ENCODE results near the gene FUT8.

FUT8 gene

GRCh38 chr14:65585216-65585615 is 172.7 kb downstream of the FUT8 start:
- no peak for ATAC-seq (replicated peaks)
- DNase-seq: no peak
- peaks cover 2 to 4% of the 10 kb centered on the region in 2 donors for H3K36me3 Mint-ChIP-seq
- peaks cover 2 to 12% of the 10 kb centered on the region in 2 donors for H3K4me1 Mint-ChIP-seq
- H3K9me3 Mint-ChIP-seq: no peaks in the 10 kb centered on the region
- no peak overlapping the region for H3K27ac Mint-ChIP-seq
- H3K27me3 Mint-ChIP-seq: no peaks in the 10 kb centered on the region
- H3K4me3 Mint-ChIP-seq: no peak overlapping the region

GRCh38 chr14:65588426-65589140 is 176.1 kb downstream of the FUT8 start:
- Mint-ChIP-seq H3K4me3 (no peak overlapping the region), H3K27me3 (no peaks in the 10 kb centered on the region), H3K27ac (no peak overlapping the region), H3K4me1 (peaks cover 2 to 7% of the 10 kb centered on the region in 2 donors), H3K36me3 (peaks cover 2 to 4% of the 10 kb centered on the region in 2 donors), H3K9me3 (no peaks in the 10 kb centered on the region)
- DNase-seq (no peak), ATAC-seq (replicated peaks) (no peak)

GRCh38 chr14:65594153-65594881 is 181.8 kb downstream of the FUT8 start:
- ATAC-seq (replicated peaks): no peak
- no peaks in the 10 kb centered on the region for H3K27me3 Mint-ChIP-seq
- peaks cover 0 to 2% of the 10 kb centered on the region in 2 donors for H3K9me3 Mint-ChIP-seq
- H3K36me3 Mint-ChIP-seq: peaks cover 8 to 12% of the 10 kb centered on the region in 2 donors
- DNase-seq: no peak
- peaks cover 0 to 3% of the 10 kb centered on the region in 2 donors for H3K4me1 Mint-ChIP-seq
- peak overlapping the region; percentile 22 for H3K27ac Mint-ChIP-seq
- H3K4me3 Mint-ChIP-seq: no peak overlapping the region

GRCh38 chr14:65594882-65595237 is 182.3 kb downstream of the FUT8 start:
- ATAC-seq (replicated peaks) (no peak), DNase-seq (no peak)
- H3K4me1 Mint-ChIP-seq: peaks cover 0 to 3% of the 10 kb centered on the region in 2 donors
- no peak overlapping the region for H3K27ac Mint-ChIP-seq
- no peaks in the 10 kb centered on the region for H3K27me3 Mint-ChIP-seq
- H3K9me3 Mint-ChIP-seq: peaks cover 0 to 2% of the 10 kb centered on the region in 2 donors
- peaks cover 5 to 8% of the 10 kb centered on the region in 2 donors for H3K36me3 Mint-ChIP-seq
- no peak overlapping the region for H3K4me3 Mint-ChIP-seq

GRCh38 chr14:65599375-65599774 is 186.8 kb downstream of the FUT8 start:
- DNase-seq: no peak

GRCh38 chr14:65600742-65601141 is 188.2 kb downstream of the FUT8 start:
- H3K27ac Mint-ChIP-seq: no peak overlapping the region
- no peaks in the 10 kb centered on the region for H3K9me3 Mint-ChIP-seq
- DNase-seq (no peak), ATAC-seq (replicated peaks) (no peak)
- peaks cover 2 to 6% of the 10 kb centered on the region in 2 donors for H3K4me1 Mint-ChIP-seq
- H3K4me3 Mint-ChIP-seq: no peak overlapping the region
- no peaks in the 10 kb centered on the region for H3K27me3 Mint-ChIP-seq
- peaks cover 0 to 3% of the 10 kb centered on the region in 2 donors for H3K36me3 Mint-ChIP-seq

More at GRCh38 chr14:65599375-65599774, 186.8 kb downstream of the FUT8 start:
- no peaks in the 10 kb centered on the region for H3K27me3 Mint-ChIP-seq
- no peak overlapping the region for H3K4me3 Mint-ChIP-seq
- ATAC-seq (replicated peaks): no peak
- H3K36me3 Mint-ChIP-seq: peaks cover 4 to 8% of the 10 kb centered on the region in 2 donors
- H3K9me3 Mint-ChIP-seq: peaks cover 0 to 1% of the 10 kb centered on the region in 2 donors
- no peak overlapping the region for H3K27ac Mint-ChIP-seq
- peaks cover 0 to under 1% of the 10 kb centered on the region in 2 donors for H3K4me1 Mint-ChIP-seq

GRCh38 chr14:65604535-65604934 is 192.0 kb downstream of the FUT8 start:
- no peaks in the 10 kb centered on the region for H3K27me3 Mint-ChIP-seq
- H3K36me3 Mint-ChIP-seq: peaks cover 0 to 3% of the 10 kb centered on the region in 2 donors
- no peak overlapping the region for H3K27ac Mint-ChIP-seq
- no peaks in the 10 kb centered on the region for H3K9me3 Mint-ChIP-seq
- peaks cover 2 to 6% of the 10 kb centered on the region in 2 donors for H3K4me1 Mint-ChIP-seq
- H3K4me3 Mint-ChIP-seq: no peak overlapping the region
- no peak for ATAC-seq (replicated peaks)
- no peak for DNase-seq

- peaks cover 0 to 3% of the 10 kb centered on the region in 2 donors for H3K36me3 Mint-ChIP-seq
- no peaks in the 10 kb centered on the region for H3K27me3 Mint-ChIP-seq
- H3K27ac Mint-ChIP-seq: no peak overlapping the region
- peaks cover 2 to 6% of the 10 kb centered on the region in 2 donors for H3K4me1 Mint-ChIP-seq
- H3K4me3 Mint-ChIP-seq: no peak overlapping the region
- no peak for DNase-seq
- H3K9me3 Mint-ChIP-seq: no peaks in the 10 kb centered on the region
- ATAC-seq (replicated peaks): peak; percentile 31 to 34
Observed at GRCh38 chr14:65604936-65605335, 192.4 kb downstream of the FUT8 start.

- Mint-ChIP-seq H3K4me3 (no peak overlapping the region), H3K9me3 (no peaks in the 10 kb centered on the region), H3K27me3 (no peaks in the 10 kb centered on the region), H3K4me1 (peaks cover 2 to 6% of the 10 kb centered on the region in 2 donors), H3K27ac (no peak overlapping the region), H3K36me3 (peaks cover 0 to 2% of the 10 kb centered on the region in 2 donors)
- DNase-seq (no peak), ATAC-seq (replicated peaks) (no peak)
Observed at GRCh38 chr14:65606460-65606859, 193.9 kb downstream of the FUT8 start.

- H3K4me3 Mint-ChIP-seq: no peak overlapping the region
- H3K27ac Mint-ChIP-seq: no peak overlapping the region
- DNase-seq (no peak), ATAC-seq (replicated peaks) (no peak)
- peaks cover 13 to 14% of the 10 kb centered on the region in 2 donors for H3K36me3 Mint-ChIP-seq
- H3K27me3 Mint-ChIP-seq: no peaks in the 10 kb centered on the region
- no peaks in the 10 kb centered on the region for H3K9me3 Mint-ChIP-seq
- peaks cover 5 to 8% of the 10 kb centered on the region in 2 donors for H3K4me1 Mint-ChIP-seq
Observed at GRCh38 chr14:65613131-65613650, 200.7 kb downstream of the FUT8 start.

- H3K4me3 Mint-ChIP-seq: no peak overlapping the region
- H3K4me1 Mint-ChIP-seq: peaks cover 2 to 8% of the 10 kb centered on the region in 2 donors
- ATAC-seq (replicated peaks): peak in 1 of 2 donors; percentile 31
- H3K9me3 Mint-ChIP-seq: no peaks in the 10 kb centered on the region
- DNase-seq: no peak
- peaks cover 7 to 11% of the 10 kb centered on the region in 2 donors for H3K36me3 Mint-ChIP-seq
- no peaks in the 10 kb centered on the region for H3K27me3 Mint-ChIP-seq
- H3K27ac Mint-ChIP-seq: no peak overlapping the region
Observed at GRCh38 chr14:65618996-65619395, 206.5 kb downstream of the FUT8 start.

GRCh38 chr14:65620195-65620594 is 207.7 kb downstream of the FUT8 start:
- ATAC-seq (replicated peaks) (no peak), DNase-seq (no peak)
- Mint-ChIP-seq H3K27me3 (no peaks in the 10 kb centered on the region), H3K9me3 (no peaks in the 10 kb centered on the region), H3K36me3 (peaks cover 7 to 11% of the 10 kb centered on the region in 2 donors), H3K4me3 (no peak overlapping the region), H3K27ac (peak overlapping the region; percentile 51), H3K4me1 (no peaks in the 10 kb centered on the region)

- H3K27ac Mint-ChIP-seq: no peak overlapping the region
- H3K4me3 Mint-ChIP-seq: no peak overlapping the region
- H3K9me3 Mint-ChIP-seq: no peaks in the 10 kb centered on the region
- H3K27me3 Mint-ChIP-seq: no peaks in the 10 kb centered on the region
- H3K4me1 Mint-ChIP-seq: no peaks in the 10 kb centered on the region
- ATAC-seq (replicated peaks): no peak
- peaks cover 0 to 4% of the 10 kb centered on the region in 2 donors for H3K36me3 Mint-ChIP-seq
- DNase-seq: no peak
Observed at GRCh38 chr14:65622703-65623102, 210.2 kb downstream of the FUT8 start.

GRCh38 chr14:65623759-65624158 is 211.2 kb downstream of the FUT8 start:
- no peak for ATAC-seq (replicated peaks)

More at GRCh38 chr14:65623759-65624158, 211.2 kb downstream of the FUT8 start:
- H3K4me1 Mint-ChIP-seq: no peaks in the 10 kb centered on the region
- peaks cover 0 to 4% of the 10 kb centered on the region in 2 donors for H3K36me3 Mint-ChIP-seq
- no peak for DNase-seq
- H3K4me3 Mint-ChIP-seq: no peak overlapping the region
- no peak overlapping the region for H3K27ac Mint-ChIP-seq
- no peaks in the 10 kb centered on the region for H3K27me3 Mint-ChIP-seq
- no peaks in the 10 kb centered on the region for H3K9me3 Mint-ChIP-seq

Data from stimulated activated naive B cell treated with anti-CD40 and anti-IgM and Interleukin-4, amounts not matched to agents 10 μg/mL and 1 μg/mL and 100 μg/mL, for 72 hours (primary cell).